Upper lobe of left lung (tissue), 6 donors: Measurements from ENCODE around the gene ZNF547. TPM values are rescaled to one million over a fixed set of nuclear protein-coding genes. Genes with fewer than 3 reads are reported as not detected.

ENCODE experiments used
- ATAC-seq, 2 donors: fragments of 200-7000 bp; cut with Tn5 transposase; one replicate each; pipeline ENCODE4 v1.9.1; 2022; ENCODE audit warnings: mild to moderate bottlenecking in 2 of 2, moderate library complexity in 2 of 2; ENCODE audit not compliant: low FRiP score in 2 of 2
- DNase-seq, 2 donors: peaks; one replicate each; pipeline ENCODE4 v3.0.0-alpha.2; 2019 to 2020
- H3K27ac ChIP-seq, 4 donors: fragments of 200-600 bp; sonication (generic); one replicate each; pipeline ENCODE4 v1.5.1; 2016 to 2019
- H3K27me3 ChIP-seq, 4 donors: fragments of 200-600 bp; sonication (generic); one replicate each; pipeline ENCODE4 v1.5.1; 2017 to 2019
- H3K36me3 ChIP-seq, 4 donors: fragments of 200-600 bp; sonication (generic); one replicate each; pipeline ENCODE4 v1.5.1; 2016 to 2019
- H3K4me1 ChIP-seq, 4 donors: fragments of 200-600 bp; sonication (generic); one replicate each; pipeline ENCODE4 v1.5.1; 2018 to 2019
- H3K4me3 ChIP-seq, 4 donors: fragments of 200-600 bp; sonication (generic); one replicate each; pipeline ENCODE4 v1.5.1; 2017 to 2019; ENCODE audit warnings: mild to moderate bottlenecking in 2 of 4, moderate library complexity in 1 of 4
- H3K9me3 ChIP-seq, 4 donors: fragments of 200-600 bp; sonication (generic); one replicate each; pipeline ENCODE4 v1.5.1; 2018 to 2019
- EP300 ChIP-seq, 4 donors: sonication (generic); formaldehyde crosslinking; IDR thresholded peaks; one replicate each; pipeline ENCODE4 v1.5.1; 2017; ENCODE audit warnings: antibody characterized with exemption in 4 of 4, control low read depth in 2 of 4
- POLR2A ChIP-seq, 4 donors: fragments of 450-650 bp; IDR thresholded peaks; one replicate each; pipeline ENCODE4 v1.5.1; 2016 to 2017; ENCODE audit warnings: antibody characterized with exemption in 4 of 4, mild to moderate bottlenecking in 2 of 4
- POLR2AphosphoS5 ChIP-seq, 2 donors: sonication (generic); formaldehyde crosslinking; IDR thresholded peaks; one replicate each; pipeline ENCODE4 v1.5.1; 2017; ENCODE audit warnings: antibody characterized with exemption in 2 of 2
- WGBS, 2 donors: methylation state at CpG; one replicate each; pipeline ENCODE4 v1.1.5; 2017 to 2018; 5-methylcytosine and 5-hydroxymethylcytosine counted together
- total RNA-seq, 6 donors: library from RNA; depleted of rRNA in 4 of 6; stranded (reverse); fragments of >200 nt in 4 of 6; gene quantifications; one replicate each; pipeline versions ENCODE4 v1.1.0 to v1.2.1, GENCODE V29; 2016 to 2021
- TF ChIP-seq, protein P1 (sequence below), 6 experiments: fragments of 450-650 bp in 4 of 6; fragments of 200-600 bp in 2 of 6; sonication (generic) in 2 of 6; IDR thresholded peaks; one replicate each; pipeline ENCODE4 v1.5.1; 2016 to 2019; ENCODE audit warnings: antibody characterized with exemption in 6 of 6
- donor health status: DM: no; HTN: no; CAD: no; lungs with moderate emphysema.
- donor health status: DM: no; HTN: yes; CAD: no; lungs with severe emphysema.

ZNF547 gene
- total RNA-seq, 6 donors from 2014 or later = 0.89 to 9.4 (median 3.2) TPM

DNA sequence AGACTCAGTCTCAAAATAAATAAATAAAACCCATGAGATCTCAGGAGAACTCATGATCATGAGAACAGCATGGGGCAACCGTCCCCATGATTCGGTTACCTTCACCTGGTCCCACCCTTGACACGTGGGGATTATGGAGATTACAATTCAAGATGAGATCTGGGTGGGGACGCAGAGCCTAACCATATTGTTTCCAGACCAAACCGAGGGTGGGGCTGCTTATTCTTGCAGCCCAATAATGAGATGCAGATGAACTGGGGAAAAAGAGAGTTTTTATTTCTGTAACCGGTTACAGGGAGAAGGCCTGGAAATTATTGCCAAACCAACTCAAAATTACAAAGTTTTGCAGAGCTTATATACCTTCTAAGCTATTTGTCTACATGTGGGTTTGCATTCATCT lies 12.8 kb downstream of the ZNF547 start:
- no peak for ATAC-seq
- peaks cover 26 to 67% (median 38%) of the 10 kb centered on the region in 4 donors for H3K9me3 ChIP-seq
- WGBS, 2 donors = 90 to 94% methylated on average over 6 of the region's 6 CpGs
- no peak overlapping the region for H3K4me3 ChIP-seq
- no peak overlapping the region for H3K27ac ChIP-seq
- H3K36me3 ChIP-seq = peaks cover 5 to 56% (median 43%) of the 10 kb centered on the region in 4 donors
- no peak for TF ChIP-seq POLR2AphosphoS5 (IDR thresholded peaks at IDR 0.05)
- TF ChIP-seq EP300 (IDR thresholded peaks at IDR 0.05) = no peak
- TF ChIP-seq POLR2A (IDR thresholded peaks at IDR 0.05) = no peak
- TF ChIP-seq, protein P1, sequence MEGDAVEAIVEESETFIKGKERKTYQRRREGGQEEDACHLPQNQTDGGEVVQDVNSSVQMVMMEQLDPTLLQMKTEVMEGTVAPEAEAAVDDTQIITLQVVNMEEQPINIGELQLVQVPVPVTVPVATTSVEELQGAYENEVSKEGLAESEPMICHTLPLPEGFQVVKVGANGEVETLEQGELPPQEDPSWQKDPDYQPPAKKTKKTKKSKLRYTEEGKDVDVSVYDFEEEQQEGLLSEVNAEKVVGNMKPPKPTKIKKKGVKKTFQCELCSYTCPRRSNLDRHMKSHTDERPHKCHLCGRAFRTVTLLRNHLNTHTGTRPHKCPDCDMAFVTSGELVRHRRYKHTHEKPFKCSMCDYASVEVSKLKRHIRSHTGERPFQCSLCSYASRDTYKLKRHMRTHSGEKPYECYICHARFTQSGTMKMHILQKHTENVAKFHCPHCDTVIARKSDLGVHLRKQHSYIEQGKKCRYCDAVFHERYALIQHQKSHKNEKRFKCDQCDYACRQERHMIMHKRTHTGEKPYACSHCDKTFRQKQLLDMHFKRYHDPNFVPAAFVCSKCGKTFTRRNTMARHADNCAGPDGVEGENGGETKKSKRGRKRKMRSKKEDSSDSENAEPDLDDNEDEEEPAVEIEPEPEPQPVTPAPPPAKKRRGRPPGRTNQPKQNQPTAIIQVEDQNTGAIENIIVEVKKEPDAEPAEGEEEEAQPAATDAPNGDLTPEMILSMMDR (IDR thresholded peaks at IDR 0.05) = no peak
- DNase-seq = no peak
- no peaks in the 10 kb centered on the region for H3K4me1 ChIP-seq
- H3K27me3 ChIP-seq = no peaks in the 10 kb centered on the region

DNA sequence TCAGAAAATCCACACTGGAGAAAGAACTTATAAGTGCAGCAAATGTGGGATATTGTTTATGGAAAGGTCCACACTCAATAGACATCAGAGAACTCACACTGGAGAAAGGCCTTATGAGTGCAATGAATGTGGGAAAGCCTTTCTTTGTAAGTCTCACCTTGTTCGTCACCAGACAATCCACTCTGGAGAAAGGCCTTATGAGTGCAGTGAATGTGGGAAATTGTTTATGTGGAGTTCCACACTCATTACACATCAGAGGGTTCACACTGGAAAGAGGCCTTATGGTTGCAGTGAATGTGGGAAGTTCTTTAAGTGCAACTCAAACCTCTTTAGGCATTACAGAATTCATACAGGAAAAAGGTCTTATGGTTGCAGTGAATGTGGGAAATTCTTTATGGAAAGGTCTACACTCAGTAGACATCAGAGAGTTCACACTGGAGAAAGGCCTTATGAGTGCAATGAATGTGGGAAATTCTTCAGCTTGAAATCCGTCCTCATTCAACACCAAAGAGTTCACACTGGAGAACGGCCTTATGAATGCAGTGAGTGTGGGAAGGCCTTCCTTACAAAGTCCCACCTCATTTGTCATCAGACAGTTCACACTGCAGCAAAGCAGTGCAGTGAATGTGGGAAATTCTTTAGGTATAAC lies 14.3 kb downstream of the ZNF547 start:
- peaks cover 1 to 42% (median 35%) of the 10 kb centered on the region in 4 donors for H3K36me3 ChIP-seq
- no peak for DNase-seq
- H3K9me3 ChIP-seq = peaks cover 26 to 67% (median 38%) of the 10 kb centered on the region in 4 donors
- H3K27ac ChIP-seq = no peak overlapping the region
- TF ChIP-seq POLR2A (IDR thresholded peaks at IDR 0.05) = no peak
- ATAC-seq = no peak
- H3K4me3 ChIP-seq = no peak overlapping the region
- 94 to 95% methylated on average over 3 of the region's 3 CpGs for WGBS, 2 donors
- no peaks in the 10 kb centered on the region for H3K27me3 ChIP-seq
- no peaks in the 10 kb centered on the region for H3K4me1 ChIP-seq

GRCh38 chr19:57380923-57381322 lies 17.6 kb downstream of the ZNF547 start:
- H3K4me1 ChIP-seq = no peaks in the 10 kb centered on the region
- no peaks in the 10 kb centered on the region for H3K27me3 ChIP-seq
- peaks cover 0 to 22% (median 18%) of the 10 kb centered on the region in 4 donors for H3K36me3 ChIP-seq
- ATAC-seq = no peak
- H3K4me3 ChIP-seq = no peak overlapping the region
- H3K27ac ChIP-seq = no peak overlapping the region
- DNase-seq = no peak
- H3K9me3 ChIP-seq = peaks cover 21 to 50% (median 28%) of the 10 kb centered on the region in 4 donors
- no peak for TF ChIP-seq EP300 (IDR thresholded peaks at IDR 0.05)
- TF ChIP-seq, protein P1 (IDR thresholded peaks at IDR 0.05) = no peak
- no peak for TF ChIP-seq POLR2AphosphoS5 (IDR thresholded peaks at IDR 0.05)
- no peak for TF ChIP-seq POLR2A (IDR thresholded peaks at IDR 0.05)

DNA sequence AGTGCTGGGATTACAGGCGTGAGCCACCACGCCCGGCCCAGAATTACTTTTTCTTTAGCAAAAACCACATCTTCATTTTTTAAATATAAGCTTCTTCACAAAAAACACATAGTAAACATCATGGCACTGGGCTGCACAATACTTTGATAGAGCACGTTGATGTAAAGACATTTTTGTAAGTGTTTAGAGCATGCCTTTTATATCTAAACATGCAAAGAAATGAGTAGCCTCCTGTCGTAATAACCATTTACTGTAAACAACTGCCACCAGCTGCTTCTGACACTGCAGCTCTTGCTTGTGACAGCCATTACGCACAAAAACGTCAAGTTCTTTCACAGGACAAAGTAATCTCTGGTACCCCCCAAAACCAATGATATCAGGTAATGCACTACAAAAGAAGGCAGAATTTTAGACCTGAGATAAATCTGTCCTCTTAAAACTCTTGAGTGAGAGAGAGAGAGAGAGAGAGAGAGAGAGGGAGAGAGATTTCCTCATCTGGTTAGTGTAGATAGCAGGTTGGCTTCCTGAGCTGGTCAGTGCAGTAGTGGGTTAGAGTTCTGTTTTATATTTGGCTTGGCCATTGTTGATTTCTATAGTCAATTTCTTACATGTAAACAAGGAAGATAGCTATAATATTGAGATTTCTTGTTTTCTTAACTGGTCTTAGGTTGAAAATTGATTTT lies 19.6 kb downstream of the ZNF547 start:
- H3K9me3 ChIP-seq = peaks cover 6 to 30% (median 14%) of the 10 kb centered on the region in 4 donors
- H3K4me3 ChIP-seq = no peak overlapping the region

DNA sequence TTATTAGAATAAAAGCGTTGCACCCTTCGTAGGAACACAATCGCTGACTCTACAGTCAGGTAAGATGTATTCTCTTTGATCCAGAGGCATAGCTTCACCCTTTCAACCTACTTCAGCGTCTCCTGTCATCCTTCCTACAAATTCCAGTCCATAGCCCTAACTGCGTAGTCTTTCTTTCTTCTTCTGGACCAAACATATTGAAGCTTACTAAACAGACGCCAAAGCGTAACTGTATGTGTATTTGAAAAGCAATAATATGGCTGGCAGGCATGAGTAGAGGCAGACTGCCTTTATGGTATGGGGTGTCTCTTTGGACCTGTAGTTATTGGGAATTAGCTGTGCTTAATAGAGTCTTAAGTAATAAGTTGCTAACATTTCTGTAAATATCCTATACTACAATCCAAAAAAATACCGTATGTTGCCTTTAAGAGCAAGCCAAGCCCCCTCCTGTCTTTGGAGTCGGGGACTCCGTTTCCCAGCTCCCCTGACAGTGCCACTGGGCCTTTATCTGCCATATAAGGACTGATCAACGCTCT lies 25.9 kb downstream of the ZNF547 start:
- peak overlapping the region in 3 of 4 donors; percentile 75 to 91 (median 83) for H3K4me3 ChIP-seq
- no peaks in the 10 kb centered on the region for H3K27me3 ChIP-seq
- peak overlapping the region; percentile 59 to 94 (median 92) for H3K27ac ChIP-seq
- TF ChIP-seq POLR2AphosphoS5 (IDR thresholded peaks at IDR 0.05) = no peak
- no peak for TF ChIP-seq EP300 (IDR thresholded peaks at IDR 0.05)
- TF ChIP-seq, protein P1 (IDR thresholded peaks at IDR 0.05) = no peak
- TF ChIP-seq POLR2A (IDR thresholded peaks at IDR 0.05) = no peak
- ATAC-seq = no peak
- WGBS, 2 donors = 56 to 58% methylated on average over 11 of the region's 11 CpGs
- no peak for DNase-seq
- H3K4me1 ChIP-seq = peaks cover 10 to 25% (median 14%) of the 10 kb centered on the region in 4 donors
- H3K9me3 ChIP-seq = peaks cover 0 to 16% (median 3%) of the 10 kb centered on the region in 4 donors
- peaks cover 0 to 18% (median 6%) of the 10 kb centered on the region in 4 donors for H3K36me3 ChIP-seq

More for the DNA sequence above, 19.6 kb downstream of the ZNF547 start:
- Histone ChIP-seq H3K27ac (no peak overlapping the region), H3K27me3 (no peaks in the 10 kb centered on the region), H3K4me1 (no peaks in the 10 kb centered on the region), H3K36me3 (peaks cover 0 to 7% (median 4%) of the 10 kb centered on the region in 4 donors)
- WGBS, 2 donors = 80 to 84% methylated on average over 7 of the region's 7 CpGs
- TF ChIP-seq POLR2AphosphoS5 (IDR thresholded peaks at IDR 0.05) (no peak), POLR2A (IDR thresholded peaks at IDR 0.05) (no peak), EP300 (IDR thresholded peaks at IDR 0.05) (no peak)
- TF ChIP-seq, protein P1 (IDR thresholded peaks at IDR 0.05) = no peak
- DNase-seq (no peak), ATAC-seq (no peak)
